ENCODE measurements around the gene IRF6. TPM values are rescaled to one million over a fixed set of nuclear protein-coding genes. Genes with fewer than 3 reads are reported as not detected.

IRF6 gene
- polyA plus RNA-seq, 5 donors, result 18.5 to 26.3 (median 20.5) TPM

DNA sequence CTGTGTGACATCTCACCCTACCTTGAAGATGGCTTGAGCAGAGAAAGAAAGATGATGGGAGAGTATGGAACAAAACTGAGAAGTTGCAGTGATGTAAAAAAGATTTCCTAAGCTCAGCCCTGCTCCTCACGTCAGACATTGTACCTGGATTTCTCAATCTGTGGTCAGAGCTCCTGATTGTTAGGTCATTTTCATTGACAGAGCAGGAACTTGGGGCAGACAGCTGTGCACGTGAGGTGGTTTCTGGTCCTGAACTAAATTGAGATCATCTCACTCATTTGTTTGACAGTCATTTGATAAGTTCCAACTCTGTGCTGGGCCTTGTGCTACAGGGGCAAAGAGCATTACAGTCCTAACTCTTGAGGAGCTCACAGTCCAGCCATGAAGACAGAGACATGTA is 39.9 kb downstream of the IRF6 start:
- no peak for DNase-seq

DNA sequence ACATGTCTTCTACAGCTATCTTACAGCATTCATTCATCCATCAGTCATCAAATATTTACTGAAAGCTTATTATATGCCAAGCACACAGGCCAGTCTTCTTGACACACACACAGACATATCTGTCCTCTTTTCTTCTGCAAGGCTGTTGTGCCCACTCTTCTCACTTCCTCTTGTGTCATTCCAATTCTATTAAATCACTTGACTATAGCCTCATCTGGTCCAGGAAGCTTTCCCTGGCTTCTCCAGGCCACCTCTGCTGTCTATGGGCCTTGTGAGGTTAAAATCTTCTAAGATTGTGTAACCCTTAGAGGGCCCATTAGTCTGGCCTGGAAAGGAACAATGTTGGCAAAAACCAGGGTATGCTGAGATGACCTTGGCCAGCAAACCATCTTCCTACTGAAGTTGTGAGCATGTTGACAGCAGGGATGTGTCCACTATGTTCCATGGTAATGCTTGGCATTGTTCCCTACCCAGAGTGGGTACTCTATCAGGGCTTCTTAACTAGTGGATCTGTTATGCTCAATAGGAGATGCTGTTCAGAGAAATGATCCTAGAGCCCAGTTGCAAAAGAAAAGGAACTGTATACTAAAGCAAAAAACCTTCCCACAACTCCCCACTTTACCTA is 44.8 kb downstream of the IRF6 start:
- DNase-seq, result no peak

DNA sequence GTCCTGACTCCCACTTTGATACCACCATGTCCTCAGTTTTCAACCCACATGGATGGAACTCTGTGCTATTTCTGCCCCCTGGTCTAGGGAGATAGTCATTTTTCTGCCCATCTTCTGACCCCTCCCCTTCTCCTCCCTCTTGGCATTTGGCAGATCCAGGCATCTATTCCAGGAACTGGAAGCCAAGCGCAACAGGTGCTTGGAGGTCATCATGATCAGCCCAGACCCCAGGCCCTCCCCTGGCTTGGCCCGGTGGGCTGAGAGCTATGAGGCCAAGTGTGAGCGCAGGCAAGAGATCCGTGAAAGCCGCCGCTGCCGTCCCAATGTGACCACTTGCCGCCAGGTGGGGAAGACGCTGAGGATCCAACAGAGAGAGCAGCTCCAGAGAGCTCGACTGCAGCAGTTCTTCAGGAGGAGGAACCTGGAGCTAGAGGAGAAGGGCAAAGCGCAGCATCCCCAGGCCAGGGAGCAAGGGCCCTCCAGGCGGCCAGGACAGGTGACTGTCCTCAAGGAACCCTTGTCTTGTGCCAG is 46.0 kb downstream of the IRF6 start:
- no peak for DNase-seq

DNA sequence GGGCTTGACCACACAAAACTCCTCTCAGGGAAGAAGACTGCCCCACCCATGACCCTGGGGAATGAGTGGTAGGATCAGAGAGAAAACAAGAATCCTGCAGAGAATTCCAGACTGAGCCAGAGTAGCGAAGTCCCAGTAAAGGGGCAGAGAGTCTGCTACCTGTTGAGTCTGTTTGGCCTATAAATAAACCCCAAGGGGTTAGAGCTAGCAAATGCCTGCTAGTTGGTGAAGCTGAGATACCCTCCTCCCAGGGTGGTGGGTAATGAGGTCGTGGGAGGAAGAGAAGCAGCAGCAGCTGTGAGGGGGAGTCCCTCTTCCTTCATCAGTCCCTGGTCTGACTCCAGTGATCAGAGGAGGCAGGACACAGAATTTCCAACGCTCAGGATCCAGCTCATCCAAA is 47.5 kb downstream of the IRF6 start:
- DNase-seq, result no peak

DNA sequence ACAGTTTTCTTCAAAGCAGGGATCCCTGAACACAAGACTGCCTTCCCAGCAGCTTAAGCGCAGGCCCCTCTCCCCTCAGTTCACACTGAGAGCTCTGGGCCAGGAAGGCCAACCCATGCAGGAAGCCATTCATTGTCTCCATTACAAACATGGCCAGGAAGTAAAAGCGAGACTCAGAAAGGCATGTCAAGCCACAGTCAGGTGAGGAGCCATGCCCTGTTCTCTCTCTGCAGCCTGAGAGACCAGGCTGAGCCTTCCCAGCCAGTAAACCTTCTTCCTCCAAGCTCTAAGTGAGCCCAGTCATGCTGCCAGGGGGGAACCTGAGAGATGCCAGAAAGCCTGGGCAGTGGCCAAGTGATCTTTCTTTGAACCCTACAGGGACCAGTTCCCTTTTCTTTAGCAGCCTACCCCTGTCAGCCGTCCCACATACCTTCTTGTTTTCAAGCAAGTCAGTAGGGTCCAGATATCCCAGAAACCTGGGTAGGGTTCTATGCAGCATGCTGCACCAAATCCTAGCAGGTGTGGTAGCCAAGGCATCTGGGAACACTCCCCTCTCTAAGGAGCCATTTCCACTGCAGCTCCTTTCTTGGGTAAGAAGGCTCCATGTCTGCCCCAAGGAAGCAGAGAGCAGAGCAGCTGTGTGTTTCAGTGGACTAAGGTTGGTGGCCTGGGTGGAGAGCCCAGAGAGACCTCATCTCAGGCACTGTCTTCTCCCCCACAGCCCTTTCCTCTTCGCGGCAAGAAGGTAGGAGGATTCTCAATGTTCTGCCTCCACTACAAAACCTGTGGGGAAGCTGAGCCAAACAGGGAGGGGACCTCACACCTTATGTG is 49.1 kb downstream of the IRF6 start:
- no peak for DNase-seq

DNA sequence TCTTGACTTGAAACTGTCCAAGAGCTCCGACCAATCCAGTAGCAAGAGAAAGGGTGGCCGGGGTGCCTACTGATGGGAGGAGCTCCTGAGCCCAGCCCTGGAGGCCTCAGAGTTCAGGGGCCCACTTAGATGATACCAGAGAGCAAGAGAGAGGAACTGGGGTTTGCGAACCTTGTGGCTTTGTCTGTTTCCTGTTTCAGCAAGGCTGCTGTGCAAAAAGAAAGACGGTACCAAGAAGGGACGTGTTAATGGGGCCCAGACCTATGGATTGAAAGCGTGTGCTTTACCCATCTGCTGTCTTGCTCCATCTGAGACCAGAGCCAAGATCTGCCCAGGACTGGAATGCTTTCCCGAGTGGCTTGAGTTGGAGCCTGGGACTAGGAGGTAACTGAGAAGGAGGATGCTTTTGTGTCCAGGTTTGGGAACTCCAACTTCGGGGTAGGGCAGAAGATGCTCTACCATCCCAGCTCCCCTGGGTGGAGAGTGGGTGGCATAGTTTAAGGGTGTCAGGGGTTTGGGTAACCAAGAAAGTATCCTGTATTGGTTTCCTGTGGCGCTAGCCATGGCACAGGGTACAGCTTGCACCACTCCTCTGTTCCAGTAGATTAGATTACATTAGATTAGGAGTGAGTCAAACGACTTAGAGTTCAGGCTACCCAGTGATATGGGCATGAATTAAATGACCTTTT is 49.9 kb downstream of the IRF6 start, which contains the start of gene TRAF3IP3:
TSS of gene TRAF3IP3 (plus strand) at position 128 of the 689 bp plus-strand sequence. CDS start 3,987 bp downstream, outside the sequence.
- DNase-seq, result no peak

DNA sequence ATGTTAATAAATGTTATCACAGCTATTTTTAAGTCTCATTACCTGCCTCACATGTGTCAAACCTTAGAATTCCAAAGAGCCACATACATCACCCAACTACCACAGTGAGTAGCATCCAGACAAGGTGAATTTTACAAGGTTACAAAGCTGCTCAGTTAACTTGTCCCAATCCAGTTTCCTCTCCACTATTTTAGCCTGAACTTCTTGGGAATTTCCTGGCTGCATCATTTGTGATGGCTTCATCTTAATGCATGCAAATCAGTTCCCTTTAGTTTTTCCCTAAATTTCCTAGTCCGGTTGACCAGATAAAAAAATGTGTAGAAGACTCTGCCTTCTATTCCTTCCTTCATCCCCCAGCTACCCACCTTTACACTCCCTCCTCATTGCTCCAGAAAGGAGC is 50.7 kb downstream of the IRF6 start:
- no peak for DNase-seq

DNA sequence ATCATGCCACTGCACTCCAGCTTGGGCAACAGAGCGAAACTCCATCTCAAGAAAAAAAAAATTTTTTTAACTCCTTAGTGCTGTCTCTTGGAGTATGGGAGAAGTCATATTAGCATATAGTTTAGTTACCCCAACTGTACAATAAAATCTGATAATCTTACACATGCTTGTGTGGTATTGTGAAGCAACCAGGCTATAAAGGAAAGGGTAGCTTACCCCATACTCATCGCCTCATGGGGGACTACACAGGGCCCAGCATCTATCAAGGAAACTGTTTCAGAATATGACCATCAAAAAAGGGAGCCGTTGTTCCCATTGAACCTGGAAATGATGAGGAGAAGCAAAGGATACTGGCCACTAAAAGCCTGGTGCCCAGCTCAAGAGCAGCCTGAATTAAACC is 53.1 kb downstream of the IRF6 start:
- DNase-seq, result no peak

DNA sequence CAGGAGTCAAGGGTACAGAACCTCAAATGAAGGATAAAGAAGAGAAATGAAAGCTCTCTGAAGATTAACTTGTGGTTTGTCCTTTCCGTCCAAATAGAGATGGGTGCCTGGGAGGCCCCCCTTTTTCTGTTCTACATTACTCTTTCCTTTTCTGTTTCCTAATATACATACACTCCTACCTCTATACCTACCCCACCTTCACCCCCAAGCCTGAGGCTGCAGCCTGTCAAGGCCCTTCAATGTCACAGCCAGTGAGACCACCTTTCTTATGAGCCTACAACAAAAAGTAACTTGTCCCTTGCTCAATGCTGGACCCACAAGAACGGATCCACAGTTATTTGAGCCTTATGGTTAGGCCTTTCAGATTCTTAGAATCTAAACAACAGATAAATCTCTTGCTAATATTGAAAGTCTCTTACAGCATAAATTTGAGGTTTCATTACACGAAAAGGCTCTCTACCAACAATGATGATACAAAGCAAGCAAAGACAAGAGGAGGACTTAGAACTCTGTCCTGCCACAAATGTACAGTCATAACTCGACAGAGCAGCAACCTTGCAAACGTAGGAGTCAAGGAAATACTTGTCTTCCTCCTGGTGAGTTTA is 54.2 kb downstream of the IRF6 start:
- no peak for DNase-seq

DNA sequence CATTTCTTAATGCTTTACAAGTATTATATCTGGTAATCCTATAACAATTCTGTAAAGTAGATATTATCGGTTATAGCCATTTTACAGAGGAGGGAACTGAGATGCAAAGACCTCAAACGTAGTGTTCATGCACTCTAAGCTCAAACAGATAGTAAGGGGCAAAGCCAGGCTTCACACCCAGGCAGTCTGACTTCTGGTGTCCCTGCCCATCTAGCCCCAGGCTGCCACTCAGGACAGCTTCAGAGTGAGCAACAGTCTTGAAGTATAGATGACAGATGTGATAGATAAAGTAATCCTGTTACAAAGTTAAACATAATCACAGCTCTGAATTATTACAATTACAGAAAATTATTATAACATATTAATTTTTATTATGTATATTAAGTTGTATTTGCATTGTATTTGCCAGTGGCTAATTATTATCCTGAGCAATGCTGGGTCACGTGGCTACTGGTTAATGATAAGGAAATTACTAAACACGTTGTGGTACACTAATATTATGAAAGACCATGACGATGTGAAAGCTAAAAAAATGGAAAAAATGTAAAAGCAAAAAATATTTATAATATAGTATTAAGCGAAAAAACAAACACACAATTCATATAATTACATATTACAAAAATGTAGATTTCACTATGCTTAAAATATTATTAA is 56.1 kb downstream of the IRF6 start:
- no peak for DNase-seq

DNA sequence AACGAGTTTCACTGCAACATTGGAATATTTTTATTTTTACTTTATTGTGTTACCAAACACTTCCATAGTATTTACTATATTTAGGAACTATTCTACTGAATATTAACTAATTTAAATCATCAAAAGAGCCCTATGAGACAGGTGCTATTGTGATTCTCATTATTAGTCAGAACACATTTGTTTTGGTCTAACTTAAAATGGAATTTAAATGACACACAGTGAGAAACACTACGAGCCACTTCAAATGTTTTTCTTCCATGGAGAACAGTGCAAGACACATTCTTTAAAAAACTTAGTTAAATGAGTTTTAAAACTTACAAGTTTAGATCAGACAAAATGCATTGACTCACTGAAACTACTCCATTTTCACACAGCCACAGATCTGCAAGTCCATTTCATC is 56.7 kb downstream of the IRF6 start:
- no peak for DNase-seq

DNA sequence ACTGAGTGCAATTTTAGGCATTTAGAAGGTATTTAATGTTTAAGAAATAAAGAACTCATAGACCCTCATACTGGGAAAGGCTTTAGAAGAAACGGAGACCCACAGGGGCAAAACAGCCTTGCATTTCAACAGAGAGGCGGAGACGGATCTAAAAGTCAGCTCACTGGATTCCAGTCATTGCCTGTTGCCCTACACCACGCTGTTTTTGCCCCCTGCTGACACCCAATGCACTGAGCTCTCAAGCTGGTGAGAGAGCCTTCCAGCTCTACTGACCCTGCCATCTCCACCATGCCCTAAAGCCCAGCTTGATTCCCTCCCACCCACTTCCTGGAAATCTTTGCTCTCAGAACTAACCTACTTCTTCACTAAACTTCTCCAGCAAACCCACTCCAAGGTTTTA is 57.3 kb downstream of the IRF6 start:
- no peak for DNase-seq

DNA sequence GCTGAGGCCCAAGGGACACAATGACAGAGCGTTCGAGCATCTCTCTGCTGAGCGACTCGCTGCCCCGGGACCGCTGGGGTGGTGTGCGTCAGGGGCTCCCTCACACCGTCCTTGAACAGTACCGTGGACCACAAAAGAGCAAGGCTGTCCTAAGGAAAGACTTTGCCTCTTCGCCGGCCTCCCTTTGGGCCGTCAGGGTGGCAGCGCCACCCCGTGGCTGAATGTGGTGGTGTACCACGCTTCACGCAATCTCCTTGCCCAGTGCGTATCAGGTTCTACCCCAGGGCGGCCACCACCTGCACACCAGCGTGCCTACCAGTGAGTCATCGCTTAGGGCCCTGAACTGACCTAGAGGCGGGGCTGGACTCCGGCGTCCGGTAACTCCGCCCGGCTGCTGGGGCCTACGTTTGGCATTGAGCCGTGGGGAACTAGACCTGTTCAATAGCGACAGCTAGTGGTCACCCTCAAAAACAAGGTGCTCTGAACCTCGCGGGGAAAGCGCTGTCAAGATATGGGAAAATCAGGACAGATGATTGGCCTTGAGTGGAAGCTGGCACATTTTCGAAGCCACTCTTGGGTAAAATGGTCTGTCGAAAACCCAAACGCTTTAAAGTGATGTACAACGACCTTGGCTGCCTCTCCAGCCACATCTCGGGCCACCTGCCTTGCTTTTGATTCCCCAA is 58.2 kb downstream of the IRF6 start:
- peak; percentile 82 to 87 for DNase-seq

DNA sequence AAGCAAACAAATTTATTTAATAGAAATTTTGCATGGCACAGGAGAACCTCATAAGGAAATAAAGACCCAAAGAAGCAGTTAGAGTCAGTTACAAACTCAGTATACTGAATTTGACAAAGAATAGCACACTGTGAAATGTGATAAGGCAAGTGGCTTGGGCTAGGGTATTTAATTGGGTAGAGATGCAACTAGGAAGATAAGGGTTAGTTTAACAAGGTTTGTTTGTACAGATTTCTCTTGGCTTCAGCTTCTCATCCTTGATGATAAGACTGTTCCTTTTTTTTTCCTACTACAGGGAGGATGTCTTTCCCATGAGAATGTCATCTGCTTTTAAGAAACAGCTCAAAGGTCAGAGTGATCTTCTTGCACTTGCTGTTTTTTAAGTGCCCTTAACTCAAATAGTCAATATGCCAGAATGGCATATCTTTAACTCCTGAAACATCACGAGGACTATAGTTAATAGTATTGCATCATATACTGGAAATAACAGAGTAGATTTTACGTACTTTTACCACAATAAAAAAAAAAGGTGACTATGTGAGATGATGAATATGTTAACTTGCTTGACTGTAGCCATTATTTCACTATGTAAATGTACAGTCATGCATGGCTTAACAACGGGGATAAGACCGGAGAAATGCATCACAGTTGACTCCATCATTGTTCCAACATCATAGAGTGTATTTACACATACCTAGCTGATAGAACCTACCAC is 59.3 kb downstream of the IRF6 start:
- no peak for DNase-seq

DNA sequence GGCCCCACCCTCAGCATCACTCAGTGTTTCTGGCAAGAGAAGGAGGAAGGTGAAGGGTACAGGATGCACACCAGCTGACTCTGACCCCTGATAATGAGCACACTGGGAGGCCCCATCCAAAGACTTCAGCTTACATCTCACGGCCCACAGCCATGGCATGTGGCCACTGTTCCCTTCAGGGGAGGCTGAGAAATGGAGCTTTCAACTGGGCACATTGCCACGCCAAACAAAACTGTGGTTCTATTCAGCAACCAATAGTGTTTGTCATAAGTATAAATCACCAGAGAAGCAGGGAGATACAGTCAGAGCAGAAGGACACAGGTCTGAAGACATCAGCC is 62.8 kb downstream of the IRF6 start:
- no peak for DNase-seq

DNA sequence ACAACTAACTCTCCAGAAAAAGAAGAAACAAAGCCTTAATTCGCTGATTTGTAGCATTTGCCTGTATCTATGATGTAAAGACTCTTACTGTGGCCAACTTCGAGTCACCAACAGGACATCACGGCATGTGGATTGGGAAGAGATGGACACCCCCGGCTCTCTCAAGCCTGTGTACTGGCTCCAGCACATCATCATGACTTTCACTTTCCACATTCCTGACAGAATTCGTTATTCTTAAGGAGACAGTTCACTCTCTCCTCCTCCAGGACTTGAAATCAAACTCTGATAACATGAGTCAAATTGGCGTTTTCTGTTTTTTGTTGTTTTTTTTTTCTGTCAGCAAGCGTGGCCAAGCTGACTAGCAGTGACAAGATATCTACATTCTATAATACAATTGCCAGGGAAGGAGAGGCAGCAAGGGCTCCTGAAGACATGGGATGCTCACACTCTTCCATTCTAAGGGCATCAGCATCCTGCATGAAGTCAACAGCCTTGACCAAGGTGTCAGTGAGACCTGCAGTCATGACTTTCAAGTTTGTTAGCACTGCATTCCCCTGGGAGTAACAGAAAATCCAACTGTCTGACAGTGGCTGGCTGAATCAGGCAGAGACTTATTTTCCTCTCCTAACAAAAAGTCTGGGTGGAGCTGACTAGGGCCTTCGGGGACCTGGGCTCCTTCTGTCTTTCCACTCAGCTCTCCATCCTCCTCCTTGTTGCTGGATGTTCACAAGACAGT is 63.4 kb downstream of the IRF6 start:
- DNase-seq, result peak; percentile 18 to 45

DNA sequence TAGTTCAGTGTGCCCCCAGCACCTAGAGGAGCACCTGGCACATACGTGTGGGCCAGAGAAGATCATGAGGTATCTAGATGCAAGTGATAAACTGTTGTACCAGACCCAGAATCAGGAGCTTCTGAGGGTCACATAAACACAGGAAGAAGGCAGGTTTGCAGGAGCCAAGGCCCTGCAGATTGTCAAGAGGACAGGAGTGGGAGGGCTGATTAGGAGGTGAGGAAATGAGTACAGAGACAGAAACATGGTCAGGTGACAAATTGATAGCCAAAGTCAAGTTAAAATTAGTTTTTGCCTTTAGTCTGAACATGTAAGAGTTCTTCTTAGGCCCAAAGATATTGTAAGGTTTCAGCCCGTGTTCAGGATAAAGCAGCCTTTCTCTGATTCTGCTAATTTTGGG is 64.1 kb downstream of the IRF6 start:
- no peak for DNase-seq

DNA sequence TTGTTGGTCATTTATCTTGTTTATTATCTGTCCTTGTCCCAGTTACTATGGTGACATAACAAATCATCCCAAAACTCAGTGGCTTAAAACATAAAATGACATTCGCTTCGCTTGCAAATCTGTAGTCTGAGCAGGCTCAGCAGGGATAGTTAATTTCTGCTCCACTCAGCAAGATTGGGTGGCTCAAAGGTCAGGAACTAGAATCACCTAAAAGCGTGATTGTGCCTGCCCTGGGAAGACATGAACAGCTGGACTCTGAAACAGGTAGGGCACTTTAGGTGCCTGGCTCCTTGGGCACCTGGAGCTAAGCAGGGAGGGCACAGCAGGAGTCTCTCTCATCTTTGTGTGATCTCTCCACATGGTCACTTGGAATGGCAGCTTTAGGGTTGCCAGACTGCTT is 64.7 kb downstream of the IRF6 start:
- DNase-seq, result no peak

DNA sequence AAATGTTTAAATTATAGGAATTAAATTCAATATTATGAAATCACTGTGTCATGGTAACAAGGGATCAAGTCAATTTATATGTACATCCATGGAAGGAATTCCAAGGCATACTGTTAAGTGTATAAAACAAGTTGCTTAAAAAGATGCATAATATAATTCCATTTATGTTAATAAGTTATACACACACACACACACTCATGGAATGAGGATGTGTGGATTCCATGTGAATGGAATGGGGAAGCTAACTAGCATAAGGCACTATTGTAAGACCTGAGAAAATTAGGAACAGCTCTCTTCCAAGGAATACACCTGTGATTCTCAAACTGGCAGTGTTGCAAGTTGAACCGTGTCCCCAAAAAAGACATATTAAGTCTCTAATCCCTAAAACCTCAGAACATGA is 67.7 kb downstream of the IRF6 start:
- no peak for DNase-seq

DNA sequence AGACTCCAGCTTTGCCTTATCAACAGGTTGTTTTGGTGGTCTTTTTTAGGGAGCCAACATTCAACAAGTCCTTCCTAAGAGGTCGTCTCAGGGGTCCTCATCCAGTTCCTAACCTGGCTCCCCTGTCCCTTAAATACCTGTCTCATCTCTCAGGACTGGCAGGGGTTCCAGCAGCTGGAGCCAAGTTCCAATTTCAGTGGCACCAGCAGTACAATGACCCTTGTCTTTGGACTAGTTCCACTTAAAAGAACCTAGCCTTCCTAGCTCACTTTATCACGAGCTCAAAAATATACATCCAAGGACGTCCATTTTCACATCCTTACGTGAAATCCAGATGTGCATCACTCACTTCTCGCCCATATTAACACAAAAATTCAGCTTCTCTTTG is 68.8 kb downstream of the IRF6 start:
- DNase-seq, result no peak

All from right lung (tissue), 5 donors.